Thoracic aorta (tissue), 2 donors: ENCODE measurements around the gene KCTD10. TPM values are rescaled to one million over a fixed set of nuclear protein-coding genes. Genes with fewer than 3 reads are reported as not detected.

Source experiments
- ATAC-seq: fragments of 150-250 bp; one replicate; pipeline ENCODE4 v1.8.0; 2017; ENCODE audit warnings: low read depth; ENCODE audit not compliant: insufficient number of reproducible peaks, low FRiP score
- DNase-seq: peaks from one replicate; pipeline ENCODE4 v3.0.0-alpha.2; 2020; ENCODE audit warnings: low spot score
- H3K27ac ChIP-seq, 2 donors: fragments of 200-600 bp; sonication (generic); 1 replicate in 1 of 2; 2 replicates in 1 of 2; pipeline ENCODE4 v1.5.1; 2016; ENCODE audit warnings: mild to moderate bottlenecking in 2 of 2, moderate library complexity in 2 of 2
- H3K27me3 ChIP-seq: fragments of 200-600 bp; sonication (generic); replicated peaks from 2 replicates; pipeline ENCODE4 v1.6.0; 2016; ENCODE audit warnings: mild to moderate bottlenecking; ENCODE audit not compliant: insufficient read depth
- H3K36me3 ChIP-seq: fragments of 200-600 bp; sonication (generic); one replicate; pipeline ENCODE4 v1.5.1; 2016
- H3K4me1 ChIP-seq, 2 donors: fragments of 200-600 bp; sonication (generic); 1 replicate in 1 of 2; 2 replicates in 1 of 2; pipeline versions ENCODE4 v1.5.1 to v1.6.0; 2016; ENCODE audit warnings: low read depth in 2 of 2, mild to moderate bottlenecking in 1 of 2; ENCODE audit not compliant: control insufficient read depth in 1 of 2
- H3K4me3 ChIP-seq: fragments of 200-600 bp; sonication (generic); 2 replicates; pipeline ENCODE4 v1.5.1; 2016; ENCODE audit warnings: mild to moderate bottlenecking
- H3K9me3 ChIP-seq: fragments of 200-600 bp; sonication (generic); 2 replicates; pipeline ENCODE4 v1.5.1; 2016
- total RNA-seq, 2 donors: library from RNA; depleted of rRNA; stranded (reverse); fragments of >200 nt; gene quantifications; one replicate each; pipeline versions ENCODE4 v1.1.0 to v1.2.3, GENCODE V29; 2016
- TF ChIP-seq, protein P1 (sequence below): fragments of 200-600 bp; sonication (generic); IDR thresholded peaks from one replicate; pipeline ENCODE4 v1.5.1; 2019; ENCODE audit warnings: antibody characterized with exemption

The KCTD10 gene
- total RNA-seq, 2 donors from 2014 or later: 109 to 271 TPM

DNA sequence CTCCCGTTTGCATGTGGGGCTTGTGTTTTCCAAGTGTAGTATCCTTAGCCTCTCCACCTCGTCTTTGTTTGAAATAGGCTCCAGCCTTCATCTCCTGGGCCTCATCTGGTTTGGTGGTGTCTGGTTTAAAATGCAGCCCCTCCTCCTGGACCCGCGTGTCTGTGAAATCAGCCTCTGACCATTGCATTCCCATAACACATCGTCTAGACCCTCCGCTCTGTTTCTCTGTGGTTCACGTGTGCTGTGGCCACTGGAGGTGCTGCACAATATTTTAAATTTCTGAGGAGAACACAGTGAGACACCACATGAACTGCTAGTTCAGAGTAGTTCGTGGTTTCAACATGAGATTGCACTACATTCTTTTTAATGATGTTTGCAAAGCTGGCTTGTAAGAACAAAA lies 36.0 kb upstream of the KCTD10 start:
- H3K36me3 ChIP-seq: peaks cover 65% of the 10 kb centered on the region
- TF ChIP-seq, protein P1, sequence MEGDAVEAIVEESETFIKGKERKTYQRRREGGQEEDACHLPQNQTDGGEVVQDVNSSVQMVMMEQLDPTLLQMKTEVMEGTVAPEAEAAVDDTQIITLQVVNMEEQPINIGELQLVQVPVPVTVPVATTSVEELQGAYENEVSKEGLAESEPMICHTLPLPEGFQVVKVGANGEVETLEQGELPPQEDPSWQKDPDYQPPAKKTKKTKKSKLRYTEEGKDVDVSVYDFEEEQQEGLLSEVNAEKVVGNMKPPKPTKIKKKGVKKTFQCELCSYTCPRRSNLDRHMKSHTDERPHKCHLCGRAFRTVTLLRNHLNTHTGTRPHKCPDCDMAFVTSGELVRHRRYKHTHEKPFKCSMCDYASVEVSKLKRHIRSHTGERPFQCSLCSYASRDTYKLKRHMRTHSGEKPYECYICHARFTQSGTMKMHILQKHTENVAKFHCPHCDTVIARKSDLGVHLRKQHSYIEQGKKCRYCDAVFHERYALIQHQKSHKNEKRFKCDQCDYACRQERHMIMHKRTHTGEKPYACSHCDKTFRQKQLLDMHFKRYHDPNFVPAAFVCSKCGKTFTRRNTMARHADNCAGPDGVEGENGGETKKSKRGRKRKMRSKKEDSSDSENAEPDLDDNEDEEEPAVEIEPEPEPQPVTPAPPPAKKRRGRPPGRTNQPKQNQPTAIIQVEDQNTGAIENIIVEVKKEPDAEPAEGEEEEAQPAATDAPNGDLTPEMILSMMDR: no peak
- ATAC-seq (no peak), DNase-seq (no peak)
- no peaks in the 10 kb centered on the region for H3K4me1 ChIP-seq
- no peak overlapping the region for H3K4me3 ChIP-seq
- no peak overlapping the region for H3K27ac ChIP-seq
- H3K27me3 ChIP-seq: no peaks in the 10 kb centered on the region
- H3K9me3 ChIP-seq: no peaks in the 10 kb centered on the region

DNA sequence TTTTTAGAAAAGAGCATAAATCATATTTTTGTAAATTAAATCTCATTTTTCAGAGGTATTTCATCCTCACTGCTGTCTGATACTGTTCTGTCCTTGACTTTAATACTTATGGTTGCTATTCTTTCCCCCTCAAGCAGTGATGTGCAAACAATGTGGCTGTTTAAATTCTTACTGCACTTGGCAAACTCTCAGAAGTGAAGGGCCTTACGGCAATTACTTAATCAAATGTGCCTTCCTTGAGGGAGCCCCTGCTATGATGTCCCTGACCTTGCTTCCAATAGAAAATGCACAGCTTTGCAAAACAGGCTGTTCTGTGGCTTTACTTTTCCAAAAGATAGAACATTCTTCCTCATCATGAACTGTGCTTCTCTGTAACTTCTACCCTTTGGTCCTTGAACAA lies 35.5 kb upstream of the KCTD10 start:
- TF ChIP-seq, protein P1: no peak
- DNase-seq: no peak
- no peak for ATAC-seq
- peaks cover 65% of the 10 kb centered on the region for H3K36me3 ChIP-seq
- no peaks in the 10 kb centered on the region for H3K27me3 ChIP-seq
- no peak overlapping the region for H3K27ac ChIP-seq
- no peaks in the 10 kb centered on the region for H3K4me1 ChIP-seq
- no peak overlapping the region for H3K4me3 ChIP-seq
- H3K9me3 ChIP-seq: no peaks in the 10 kb centered on the region

DNA sequence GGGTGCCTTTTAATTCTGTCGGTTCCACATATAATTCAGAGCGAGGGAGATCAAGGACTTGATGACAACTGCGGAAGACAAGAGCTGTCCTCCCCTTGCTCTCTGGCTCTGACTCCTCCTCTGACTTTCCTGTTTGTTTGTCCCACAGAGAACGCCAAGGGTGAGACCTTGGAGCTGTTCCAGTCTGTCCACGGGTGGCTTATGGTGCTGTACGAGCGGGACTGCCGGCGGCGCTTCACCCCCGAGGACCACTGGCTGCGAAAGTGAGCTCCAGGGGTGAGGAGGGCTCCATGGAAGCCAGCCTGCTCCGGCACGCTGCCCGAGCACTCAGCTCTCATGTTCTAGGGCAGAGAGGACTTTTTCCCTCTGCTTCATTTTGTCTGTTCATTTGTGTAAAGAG lies 33.1 kb upstream of the KCTD10 start:
- DNase-seq (no peak), ATAC-seq (no peak)
- Histone ChIP-seq H3K4me3 (no peak overlapping the region), H3K36me3 (peaks cover 68% of the 10 kb centered on the region), H3K27ac (no peak overlapping the region), H3K27me3 (no peaks in the 10 kb centered on the region), H3K4me1 (no peaks in the 10 kb centered on the region), H3K9me3 (no peaks in the 10 kb centered on the region)
- TF ChIP-seq, protein P1: no peak

DNA sequence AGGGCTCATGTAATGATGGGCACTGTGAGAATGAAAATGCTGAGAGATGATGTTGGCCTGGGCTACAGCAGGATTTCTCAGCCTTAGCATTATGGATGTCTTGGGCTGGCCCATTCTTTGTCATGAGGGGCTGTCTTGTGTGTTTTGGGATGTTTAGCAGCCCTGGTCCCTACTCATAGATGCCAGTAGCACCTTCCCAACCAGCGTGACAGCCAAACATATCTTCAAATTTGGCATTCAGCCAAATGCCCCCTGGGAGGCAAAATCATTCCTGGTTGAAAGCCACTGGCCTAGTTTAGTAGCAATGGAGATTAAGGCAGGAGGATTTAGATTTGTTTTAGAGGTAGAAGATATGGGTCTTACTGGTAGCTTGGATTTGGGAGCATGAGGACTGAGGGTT lies 27.0 kb upstream of the KCTD10 start:
- no peak overlapping the region for H3K27ac ChIP-seq
- ATAC-seq: no peak

GRCh38 chr12:109503611-109504010 lies 26.5 kb upstream of the KCTD10 start:
- Histone ChIP-seq H3K27ac (no peak overlapping the region), H3K4me3 (no peak overlapping the region), H3K27me3 (no peaks in the 10 kb centered on the region), H3K36me3 (peaks cover 78% of the 10 kb centered on the region), H3K9me3 (no peaks in the 10 kb centered on the region), H3K4me1 (no peaks in the 10 kb centered on the region)
- DNase-seq: no peak
- TF ChIP-seq, protein P1: no peak
- no peak for ATAC-seq

More for the DNA sequence above, 27.0 kb upstream of the KCTD10 start:
- no peaks in the 10 kb centered on the region for H3K27me3 ChIP-seq
- H3K4me1 ChIP-seq: no peaks in the 10 kb centered on the region
- DNase-seq: no peak
- peaks cover 76% of the 10 kb centered on the region for H3K36me3 ChIP-seq
- H3K9me3 ChIP-seq: no peaks in the 10 kb centered on the region
- H3K4me3 ChIP-seq: no peak overlapping the region
- TF ChIP-seq, protein P1: no peak
